Sciatic nerve (tissue), 2 donors: Measurements from ENCODE around the gene DNAJC24. TPM values are rescaled to one million over a fixed set of nuclear protein-coding genes. Genes with fewer than 3 reads are reported as not detected.

Experiments
- ATAC-seq: fragments of 200-7000 bp; cut with Tn5 transposase; one replicate; pipeline ENCODE4 v1.9.1; 2020; ENCODE audit warnings: mild to moderate bottlenecking, moderate library complexity
- DNase-seq: peaks from one replicate; pipeline ENCODE4 v3.0.0-alpha.2; 2020; ENCODE audit warnings: low spot score
- intact Hi-C: fragments of 100-400 bp; cut with DNase I; formaldehyde crosslinking; loops from one replicate; pipeline ENCODE4 v1.14.2; 2022
- total RNA-seq: library from RNA; stranded (reverse); fragmentation: NEBNext Ultra II Directional; extraction: Animal tissue kit (Norgen Biotek cat#: 25700); gene quantifications from one replicate; pipeline ENCODE4 v1.2.1, GENCODE V29; 2021
- donor health status: DM: no; HTN: no; CAD: no.
- donor health status: DM: no; HTN: no; CAD: no.

The DNAJC24 gene
- total RNA-seq, 1 donor from 2014 or later, result 16.7 TPM

DNA sequence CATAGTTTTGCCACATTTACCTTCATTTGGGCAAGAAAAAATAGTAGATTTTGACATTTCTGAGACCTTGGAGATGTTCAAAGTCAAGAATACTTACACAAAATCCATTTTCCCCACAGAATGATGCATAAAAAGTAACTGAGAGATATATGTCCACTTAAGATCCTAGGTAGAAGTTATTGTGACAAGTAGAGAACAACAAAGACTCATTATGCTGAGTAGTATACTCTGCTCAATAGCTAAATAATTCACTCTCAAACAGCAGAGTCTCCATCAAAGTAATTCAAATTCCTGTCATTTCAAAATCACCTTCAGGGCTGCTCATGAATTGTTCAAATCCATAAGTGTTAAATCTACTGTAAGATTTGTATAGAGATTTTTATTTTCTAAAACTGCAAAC lies 104.4 kb downstream of the DNAJC24 start:
- intact Hi-C loops, result loop anchor here (10.0 kb wide), 1 partner anchor 1841 kb away; no protein-coding TSS in a partner anchor
- DNase-seq (no peak), ATAC-seq (no peak)

DNA sequence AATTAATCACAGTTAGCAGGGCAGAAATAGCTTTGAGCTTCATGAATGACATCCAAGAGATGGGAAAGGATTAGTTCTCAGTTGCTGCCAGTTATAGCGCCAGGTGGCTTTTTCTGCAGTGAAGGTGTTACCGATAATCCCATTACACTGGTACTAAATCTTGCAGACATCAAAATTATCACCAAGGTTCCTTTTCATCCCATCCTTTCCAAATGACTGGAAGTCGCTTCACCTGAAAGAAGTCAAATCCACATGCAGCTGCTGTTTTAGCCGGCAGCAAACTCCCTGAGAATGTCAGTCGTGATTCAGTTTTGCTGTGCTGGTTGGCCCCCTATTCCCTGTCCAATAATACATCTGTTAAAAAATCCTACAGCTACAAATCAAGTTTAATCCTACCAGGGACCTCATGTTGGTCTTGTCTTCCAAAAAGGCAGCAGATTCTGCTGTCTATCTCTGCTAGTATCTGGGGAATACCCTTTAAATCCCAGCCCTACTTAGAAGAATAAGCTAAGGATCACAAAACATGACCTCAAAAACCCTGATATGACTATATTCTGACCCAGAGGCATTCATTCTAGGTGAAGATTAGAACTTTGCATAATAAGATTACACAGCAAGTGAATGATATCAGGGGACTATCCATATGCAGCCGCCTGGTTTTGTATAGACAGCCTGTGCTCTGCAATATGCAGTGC lies 108.0 kb downstream of the DNAJC24 start:
- DNase-seq (no peak), ATAC-seq (no peak)
- intact Hi-C loops, result loop anchor here (10.0 kb wide), 1 partner anchor 1837 kb away; no protein-coding TSS in a partner anchor

DNA sequence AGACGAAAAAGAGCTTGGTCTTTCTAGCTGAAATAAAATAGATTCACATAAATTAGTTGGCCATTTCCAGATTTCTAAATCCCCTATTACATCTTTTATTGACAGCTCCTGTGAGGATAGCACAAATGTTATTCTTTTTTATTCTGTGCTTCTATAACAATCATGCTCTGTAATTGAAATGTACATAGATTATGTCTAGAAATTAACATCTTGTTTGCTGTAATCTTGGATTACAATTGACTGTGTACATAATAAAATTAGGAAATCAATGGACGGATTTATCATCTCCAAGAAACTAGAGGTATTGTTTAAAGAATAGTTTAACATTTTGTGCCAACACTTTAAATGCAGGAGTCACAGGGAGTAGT lies 108.5 kb downstream of the DNAJC24 start:
- ATAC-seq (no peak), DNase-seq (no peak)
- intact Hi-C loops, result loop anchor here (10.0 kb wide), 1 partner anchor 1837 kb away; no protein-coding TSS in a partner anchor

DNA sequence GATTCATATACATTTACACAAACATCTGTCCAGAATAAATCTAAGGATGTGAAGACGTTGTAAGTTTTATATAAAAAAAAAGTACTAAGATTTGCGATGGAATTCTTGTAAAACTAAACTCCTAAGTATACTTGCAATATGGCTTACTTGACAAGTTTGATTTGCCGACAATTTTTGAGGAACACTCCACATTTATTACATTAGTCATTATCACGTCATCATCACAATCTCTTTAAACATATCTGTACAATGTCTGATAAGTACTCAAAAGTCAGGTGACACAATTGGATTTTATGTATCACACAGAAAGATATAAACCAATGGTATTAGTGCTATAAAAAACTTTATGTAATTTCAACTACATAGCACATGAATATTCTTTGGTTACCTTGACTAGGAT lies 109.4 kb downstream of the DNAJC24 start:
- ATAC-seq (no peak), DNase-seq (no peak)
- intact Hi-C loops, result loop anchor here (10.0 kb wide), 1 partner anchor 1836 kb away; no protein-coding TSS in a partner anchor

DNA sequence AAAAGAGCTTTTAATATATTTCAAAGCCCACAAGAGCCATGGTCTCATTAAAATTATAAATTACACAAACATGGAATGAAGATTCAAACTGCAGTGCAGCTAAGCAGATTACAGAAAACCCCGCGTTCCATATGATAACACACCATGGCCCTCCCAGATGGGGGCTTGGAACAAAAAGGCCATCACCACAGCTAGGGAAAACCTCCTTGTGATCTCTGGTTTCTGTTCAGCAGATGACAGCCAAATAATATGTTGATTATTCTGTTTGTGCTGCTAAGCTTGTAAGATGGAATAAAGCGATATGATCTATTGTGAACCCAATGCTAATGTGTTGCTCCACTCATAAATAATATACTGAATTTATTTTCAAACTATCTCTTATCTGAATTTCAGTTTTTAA lies 111.3 kb downstream of the DNAJC24 start:
- ATAC-seq, result no peak
- intact Hi-C loops, result no loop called here

More for the DNA sequence above, 111.3 kb downstream of the DNAJC24 start:
- no peak for DNase-seq

Other genes with a start within 250 kb of the DNAJC24 start
- gene DCDC1, start 121 bp upstream of the DNAJC24 start, total RNA-seq, result 1.2 TPM
- 18.8 TPM for gene IMMP1L, start 139.8 kb downstream of the DNAJC24 start, total RNA-seq
- 18.1 TPM for gene ELP4, start 139.9 kb downstream of the DNAJC24 start, total RNA-seq